PC-3 (cell line): ENCODE data around the gene POLR3F. TPM values are rescaled to one million over a fixed set of nuclear protein-coding genes. Genes with fewer than 3 reads are reported as not detected.

ENCODE experiments used
- ATAC-seq: fragments of 200-7000 bp; cut with Tn5 transposase; 2 replicates; pipeline ENCODE4 v1.9.1; 2020; ENCODE audit warnings: mild to moderate bottlenecking, moderate library complexity
- BruUV-seq: library from RNA; stranded (reverse); fragments of 400-500 nt; replicated peaks from 2 replicates; lab custom pipeline; 2021; lab: Mats Ljungman, UMichigan
- CTCF ChIA-PET: fragments of 300-600 bp; sonication (Branson Sonifier 250); formaldehyde crosslinking; loops from one replicate; lab custom pipeline; 2022; ENCODE audit warnings: antibody characterized with exemption; lab: Charles Lee
- POLR2A ChIA-PET: fragments of 300-600 bp; sonication (Branson Sonifier 250); formaldehyde crosslinking; loops from one replicate; lab custom pipeline; 2022; ENCODE audit warnings: antibody characterized with exemption; ENCODE audit not compliant: unreplicated experiment; lab: Charles Lee
- DNase-seq: peaks from one replicate; pipeline ENCODE4 v3.0.0-alpha.2; 2015
- H2AFZ ChIP-seq: fragments of 300-600 bp; sonication (generic); 2 replicates; pipeline ENCODE4 v1.6.0; 2016; ENCODE audit warnings: antibody characterized with exemption, low read length
- H3F3A ChIP-seq: fragments of 300-600 bp; sonication (generic); one replicate; pipeline ENCODE4 v1.6.0; 2017; ENCODE audit warnings: antibody characterized with exemption, low read length, control low read depth, mild to moderate bottlenecking; ENCODE audit not compliant: unreplicated experiment
- H3K27ac ChIP-seq: fragments of 300-600 bp; sonication (generic); 2 replicates; pipeline ENCODE4 v1.5.1; 2016; ENCODE audit warnings: mild to moderate bottlenecking, low read length
- H3K27me3 ChIP-seq: fragments of 300-600 bp; sonication (generic); 2 replicates; pipeline ENCODE4 v1.6.1; 2016; ENCODE audit warnings: low read length, mixed read lengths
- H3K36me3 ChIP-seq: fragments of 300-600 bp; sonication (generic); 2 replicates; pipeline ENCODE4 v1.6.1; 2016; ENCODE audit warnings: low read depth, mixed run types, low read length, mixed read lengths
- H3K4me1 ChIP-seq: fragments of 300-600 bp; sonication (generic); 2 replicates; pipeline ENCODE4 v1.5.1; 2016; ENCODE audit warnings: low read length; ENCODE audit not compliant: insufficient read depth
- H3K4me2 ChIP-seq: fragments of 300-600 bp; sonication (generic); 2 replicates; pipeline ENCODE4 v1.6.0; 2016; ENCODE audit warnings: low read length
- H3K4me3 ChIP-seq: fragments of 300-600 bp; sonication (generic); 2 replicates; pipeline ENCODE4 v1.5.1; 2016; ENCODE audit warnings: mild to moderate bottlenecking, low read length, mixed read lengths
- H3K79me2 ChIP-seq: fragments of 300-600 bp; sonication (generic); 2 replicates; pipeline ENCODE4 v1.6.1; 2017; ENCODE audit warnings: low read length, mixed read lengths
- H3K9ac ChIP-seq: fragments of 300-600 bp; sonication (generic); 2 replicates; pipeline ENCODE4 v1.6.0; 2016; ENCODE audit warnings: mild to moderate bottlenecking, low read length
- H3K9me2 ChIP-seq: fragments of 300-600 bp; sonication (generic); replicated peaks from 2 replicates; pipeline ENCODE4 v1.6.1; 2016; ENCODE audit warnings: mixed run types, low read length, mixed read lengths
- H3K9me3 ChIP-seq: fragments of 300-600 bp; sonication (generic); 2 replicates; pipeline ENCODE4 v1.6.1; 2016; ENCODE audit warnings: low read length, mixed read lengths
- H4K20me1 ChIP-seq: fragments of 300-600 bp; sonication (generic); 2 replicates; pipeline ENCODE4 v1.6.1; 2016; ENCODE audit warnings: low read length, mixed read lengths
- EZH2 ChIP-seq: fragments of 300-600 bp; sonication (generic); IDR thresholded peaks from one replicate; pipeline ENCODE4 v1.6.1; 2017; ENCODE audit warnings: antibody characterized with exemption, mild to moderate bottlenecking, low read length; ENCODE audit not compliant: unreplicated experiment
- EZH2phosphoT487 ChIP-seq: fragments of 300-600 bp; sonication (generic); IDR thresholded peaks from 2 replicates; pipeline ENCODE4 v1.6.1; 2018; ENCODE audit warnings: mild to moderate bottlenecking, antibody characterized with exemption, low read length, borderline replicate concordance
- intact Hi-C: fragments of 100-400 bp; cut with micrococcal nuclease; formaldehyde crosslinking; loops from 2 replicates; pipeline ENCODE4 v1.9.0; 2023
- total RNA-seq: library from RNA; depleted of rRNA; stranded (reverse); fragments of >200 nt; gene quantifications from 2 replicates; pipeline ENCODE4 v1.2.3, GENCODE V29; 2014
- TF ChIP-seq, protein P1 (sequence below): fragments of 300-600 bp; sonication (generic); conservative IDR thresholded peaks from 2 replicates; pipeline ENCODE4 v1.5.1; 2017; ENCODE audit warnings: antibody characterized with exemption, low read depth, mild to moderate bottlenecking, low read length

POLR3F gene
- total RNA-seq, 1 experiment from 2014 or later = 28.2 TPM

- Histone ChIP-seq H3K4me2 (no peak overlapping the region), H3K9ac (no peak overlapping the region), H3K36me3 (peaks cover 57% of the 10 kb centered on the region), H3K27me3 (no peaks in the 10 kb centered on the region), H2AFZ (no peak overlapping the region), H3K27ac (no peak overlapping the region), H3K4me1 (no peaks in the 10 kb centered on the region), H4K20me1 (no peaks in the 10 kb centered on the region), H3K9me3 (no peaks in the 10 kb centered on the region), H3K9me2 (no peaks in the 10 kb centered on the region), H3F3A (peaks cover 3% of the 10 kb centered on the region), H3K79me2 (no peaks in the 10 kb centered on the region), H3K4me3 (no peak overlapping the region)
- ATAC-seq (no peak), DNase-seq (no peak)
- no peak for TF ChIP-seq EZH2
- TF ChIP-seq, protein P1, sequence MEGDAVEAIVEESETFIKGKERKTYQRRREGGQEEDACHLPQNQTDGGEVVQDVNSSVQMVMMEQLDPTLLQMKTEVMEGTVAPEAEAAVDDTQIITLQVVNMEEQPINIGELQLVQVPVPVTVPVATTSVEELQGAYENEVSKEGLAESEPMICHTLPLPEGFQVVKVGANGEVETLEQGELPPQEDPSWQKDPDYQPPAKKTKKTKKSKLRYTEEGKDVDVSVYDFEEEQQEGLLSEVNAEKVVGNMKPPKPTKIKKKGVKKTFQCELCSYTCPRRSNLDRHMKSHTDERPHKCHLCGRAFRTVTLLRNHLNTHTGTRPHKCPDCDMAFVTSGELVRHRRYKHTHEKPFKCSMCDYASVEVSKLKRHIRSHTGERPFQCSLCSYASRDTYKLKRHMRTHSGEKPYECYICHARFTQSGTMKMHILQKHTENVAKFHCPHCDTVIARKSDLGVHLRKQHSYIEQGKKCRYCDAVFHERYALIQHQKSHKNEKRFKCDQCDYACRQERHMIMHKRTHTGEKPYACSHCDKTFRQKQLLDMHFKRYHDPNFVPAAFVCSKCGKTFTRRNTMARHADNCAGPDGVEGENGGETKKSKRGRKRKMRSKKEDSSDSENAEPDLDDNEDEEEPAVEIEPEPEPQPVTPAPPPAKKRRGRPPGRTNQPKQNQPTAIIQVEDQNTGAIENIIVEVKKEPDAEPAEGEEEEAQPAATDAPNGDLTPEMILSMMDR = no peak
- no peak for TF ChIP-seq EZH2phosphoT487
- intact Hi-C loops = no loop called here
- CTCF ChIA-PET = no interaction called here
- POLR2A ChIA-PET = no interaction called here
- BruUV-seq = no TSS peak
Observed at GRCh38 chr20:18477821-18478220, 10.6 kb downstream of the POLR3F start.

- Histone ChIP-seq H3K4me3 (no peak overlapping the region), H3K9ac (no peak overlapping the region), H3K27ac (no peak overlapping the region), H3K4me2 (no peak overlapping the region), H3F3A (peaks cover 3% of the 10 kb centered on the region), H3K27me3 (no peaks in the 10 kb centered on the region), H3K9me3 (no peaks in the 10 kb centered on the region), H3K9me2 (no peaks in the 10 kb centered on the region), H3K79me2 (no peaks in the 10 kb centered on the region), H4K20me1 (no peaks in the 10 kb centered on the region), H3K36me3 (peaks cover 51% of the 10 kb centered on the region), H3K4me1 (no peaks in the 10 kb centered on the region), H2AFZ (no peak overlapping the region)
- TF ChIP-seq, protein P1 = no peak
- TF ChIP-seq EZH2 (no peak), EZH2phosphoT487 (no peak)
- no peak for DNase-seq
- ChIA-PET POLR2A (interaction anchor here (0.6 kb wide), 1 partner anchor 15 kb away, joined by 9 read pairs; the partner anchor contains the start of genes DZANK1 and POLR3F), CTCF (no interaction called here)
- ATAC-seq = no peak
- intact Hi-C loops = no loop called here
- no TSS peak for BruUV-seq
Observed at GRCh38 chr20:18481596-18481995, 14.4 kb downstream of the POLR3F start.

DNA sequence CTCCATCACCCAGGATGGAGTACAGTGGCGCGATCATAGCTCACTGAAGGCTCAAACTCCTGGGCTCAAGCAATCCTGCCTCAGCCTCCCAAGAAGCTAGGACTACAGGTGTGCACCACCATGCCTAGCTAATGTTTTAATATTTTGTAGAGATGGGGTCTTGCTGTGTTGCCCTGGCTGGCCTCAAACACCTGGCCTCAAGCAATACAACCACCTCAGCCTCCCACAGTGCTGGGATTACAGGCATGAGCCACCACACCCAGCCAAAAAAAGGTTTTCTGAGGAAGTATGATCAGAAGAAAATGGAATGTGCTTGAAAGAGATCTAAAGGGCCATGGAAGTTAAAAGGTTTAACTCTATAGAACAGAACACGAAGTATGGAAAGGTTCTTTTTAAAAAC is 21.1 kb downstream of the POLR3F start:
- Histone ChIP-seq H3K27me3 (no peaks in the 10 kb centered on the region), H3K4me1 (no peaks in the 10 kb centered on the region), H4K20me1 (no peaks in the 10 kb centered on the region), H3K27ac (no peak overlapping the region), H3K79me2 (no peaks in the 10 kb centered on the region), H3K9me2 (no peaks in the 10 kb centered on the region), H3K4me3 (no peak overlapping the region), H3K9me3 (no peaks in the 10 kb centered on the region), H2AFZ (no peak overlapping the region), H3K36me3 (peaks cover 27% of the 10 kb centered on the region), H3K4me2 (no peak overlapping the region), H3K9ac (no peak overlapping the region), H3F3A (no peaks in the 10 kb centered on the region)
- no peak for DNase-seq
- ChIA-PET CTCF (no interaction called here), POLR2A (no interaction called here)
- intact Hi-C loops = no loop called here
- ATAC-seq = no peak
- no TSS peak for BruUV-seq
- TF ChIP-seq, protein P1 = no peak
- no peak for TF ChIP-seq EZH2phosphoT487
- no peak for TF ChIP-seq EZH2
